HEK293 (cell line): ENCODE results near the gene TSEN54.

Experiments
- GLI4 ChIP-seq: fragments of 450-650 bp; formaldehyde crosslinking; IDR thresholded peaks from 2 replicates; pipeline ENCODE4 v1.5.1; 2016; ENCODE audit warnings: missing biosample characterization, missing genetic modification characterization
- RBAK ChIP-seq: fragments of 450-650 bp; formaldehyde crosslinking; IDR thresholded peaks from 2 replicates; pipeline ENCODE4 v1.5.1; 2016; ENCODE audit warnings: missing biosample characterization, missing genetic modification characterization
- ZNF132 ChIP-seq: fragments of 450-650 bp; formaldehyde crosslinking; IDR thresholded peaks from 2 replicates; pipeline ENCODE4 v1.5.1; 2017; ENCODE audit warnings: missing biosample characterization, missing genetic modification characterization, borderline replicate concordance
- ZNF404 ChIP-seq: fragments of 450-650 bp; formaldehyde crosslinking; IDR thresholded peaks from 2 replicates; pipeline ENCODE4 v1.5.1; 2017; ENCODE audit warnings: missing biosample characterization, missing genetic modification characterization
- ZNF433 ChIP-seq: fragments of 450-650 bp; formaldehyde crosslinking; IDR thresholded peaks from 2 replicates; pipeline ENCODE4 v1.5.1; 2016; ENCODE audit warnings: missing biosample characterization, missing genetic modification characterization, low read depth
- ZNF660 ChIP-seq: fragments of 450-650 bp; IDR thresholded peaks from 2 replicates; pipeline ENCODE4 v1.5.1; 2018; ENCODE audit warnings: missing biosample characterization, mild to moderate bottlenecking, missing genetic modification characterization
- TF ChIP-seq, protein P1 (sequence below): fragments of 450-650 bp; formaldehyde crosslinking; optimal IDR thresholded peaks from 2 replicates; pipeline ENCODE3; 2016; ENCODE audit warnings: missing biosample characterization, mild to moderate bottlenecking, missing genetic modification characterization
- TF ChIP-seq, protein P2 (sequence below): fragments of 450-650 bp; formaldehyde crosslinking; IDR thresholded peaks from 2 replicates; pipeline ENCODE4 v1.5.1; 2016; ENCODE audit warnings: missing biosample characterization, missing genetic modification characterization

DNA sequence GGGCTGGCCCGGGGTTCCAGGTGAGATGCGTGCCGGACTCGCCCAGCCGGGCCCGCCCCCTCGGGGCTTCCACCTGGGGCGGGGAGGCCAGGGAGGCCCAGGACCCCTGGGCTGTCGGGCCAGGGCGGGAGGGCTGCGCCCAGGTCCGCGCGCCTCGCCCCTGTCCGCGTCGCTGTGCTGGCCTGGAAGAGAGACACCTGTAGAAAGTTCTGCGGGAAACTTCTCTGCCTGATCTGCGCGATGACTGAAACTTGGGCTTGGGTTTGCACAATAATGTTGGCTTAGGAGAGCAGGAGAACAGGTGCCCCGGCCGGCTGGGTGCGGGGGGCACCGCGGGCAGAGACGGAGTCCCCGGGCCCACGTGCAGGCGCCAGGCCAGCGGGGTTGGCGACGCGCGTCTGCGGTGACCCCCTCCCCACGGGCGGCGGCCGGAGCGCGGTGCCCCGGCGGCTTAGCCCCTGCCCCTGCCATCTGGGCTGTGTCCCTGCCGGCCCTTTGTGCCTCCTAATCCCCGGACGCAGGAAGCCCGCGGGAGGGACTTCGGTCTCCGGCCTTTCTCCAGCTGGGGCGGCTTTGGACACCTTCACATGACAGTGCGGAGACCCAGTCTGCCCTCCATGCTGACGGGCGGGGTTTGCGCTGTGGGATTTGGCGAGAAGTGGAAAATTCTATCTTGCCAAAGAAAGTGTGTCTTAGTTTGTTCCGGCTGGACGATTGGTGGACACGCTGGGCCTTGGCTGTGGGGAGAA, 9.7 kb downstream of the TSEN54 start:
- no peak for TF ChIP-seq ZNF404 (tag by site-specific recombination)
- TF ChIP-seq, protein P1, sequence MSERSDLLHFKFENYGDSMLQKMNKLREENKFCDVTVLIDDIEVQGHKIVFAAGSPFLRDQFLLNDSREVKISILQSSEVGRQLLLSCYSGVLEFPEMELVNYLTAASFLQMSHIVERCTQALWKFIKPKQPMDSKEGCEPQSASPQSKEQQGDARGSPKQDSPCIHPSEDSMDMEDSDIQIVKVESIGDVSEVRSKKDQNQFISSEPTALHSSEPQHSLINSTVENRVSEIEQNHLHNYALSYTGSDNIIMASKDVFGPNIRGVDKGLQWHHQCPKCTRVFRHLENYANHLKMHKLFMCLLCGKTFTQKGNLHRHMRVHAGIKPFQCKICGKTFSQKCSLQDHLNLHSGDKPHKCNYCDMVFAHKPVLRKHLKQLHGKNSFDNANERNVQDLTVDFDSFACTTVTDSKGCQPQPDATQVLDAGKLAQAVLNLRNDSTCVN (tag by site-specific recombination) = no peak
- no peak for TF ChIP-seq GLI4 (tag by site-specific recombination)
- TF ChIP-seq RBAK (tag by site-specific recombination) = no peak
- TF ChIP-seq ZNF433 (tag by site-specific recombination) = no peak
- TF ChIP-seq, protein P2, sequence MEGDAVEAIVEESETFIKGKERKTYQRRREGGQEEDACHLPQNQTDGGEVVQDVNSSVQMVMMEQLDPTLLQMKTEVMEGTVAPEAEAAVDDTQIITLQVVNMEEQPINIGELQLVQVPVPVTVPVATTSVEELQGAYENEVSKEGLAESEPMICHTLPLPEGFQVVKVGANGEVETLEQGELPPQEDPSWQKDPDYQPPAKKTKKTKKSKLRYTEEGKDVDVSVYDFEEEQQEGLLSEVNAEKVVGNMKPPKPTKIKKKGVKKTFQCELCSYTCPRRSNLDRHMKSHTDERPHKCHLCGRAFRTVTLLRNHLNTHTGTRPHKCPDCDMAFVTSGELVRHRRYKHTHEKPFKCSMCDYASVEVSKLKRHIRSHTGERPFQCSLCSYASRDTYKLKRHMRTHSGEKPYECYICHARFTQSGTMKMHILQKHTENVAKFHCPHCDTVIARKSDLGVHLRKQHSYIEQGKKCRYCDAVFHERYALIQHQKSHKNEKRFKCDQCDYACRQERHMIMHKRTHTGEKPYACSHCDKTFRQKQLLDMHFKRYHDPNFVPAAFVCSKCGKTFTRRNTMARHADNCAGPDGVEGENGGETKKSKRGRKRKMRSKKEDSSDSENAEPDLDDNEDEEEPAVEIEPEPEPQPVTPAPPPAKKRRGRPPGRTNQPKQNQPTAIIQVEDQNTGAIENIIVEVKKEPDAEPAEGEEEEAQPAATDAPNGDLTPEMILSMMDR (tag by site-specific recombination) = no peak
- TF ChIP-seq ZNF132 (tag by site-specific recombination) = no peak
- no peak for TF ChIP-seq ZNF660 (tag by site-specific recombination)
